ENCODE data around the gene BANP.
"Not testable (repeated sequence)": the region's sequence is repeated elsewhere in the genome, so short reads cannot be mapped to it uniquely, and the experiment has no call there.

GRCh38 chr16:87904963-87905362 lies 46.3 kb upstream of the BANP start:
- not testable (repeated sequence) for TF ChIP-seq CTCF (conservative IDR thresholded peaks at IDR 0.05); ZFX (IDR thresholded peaks at IDR 0.05)

All from C4-2B (cell line).